Measurements from ENCODE around the gene ANKDD1B. TPM values are rescaled to one million over a fixed set of nuclear protein-coding genes. Genes with fewer than 3 reads are reported as not detected.

The ANKDD1B gene
- total RNA-seq, 2 experiments from 2014 or later: 0.21 TPM; not detected in 1

DNA sequence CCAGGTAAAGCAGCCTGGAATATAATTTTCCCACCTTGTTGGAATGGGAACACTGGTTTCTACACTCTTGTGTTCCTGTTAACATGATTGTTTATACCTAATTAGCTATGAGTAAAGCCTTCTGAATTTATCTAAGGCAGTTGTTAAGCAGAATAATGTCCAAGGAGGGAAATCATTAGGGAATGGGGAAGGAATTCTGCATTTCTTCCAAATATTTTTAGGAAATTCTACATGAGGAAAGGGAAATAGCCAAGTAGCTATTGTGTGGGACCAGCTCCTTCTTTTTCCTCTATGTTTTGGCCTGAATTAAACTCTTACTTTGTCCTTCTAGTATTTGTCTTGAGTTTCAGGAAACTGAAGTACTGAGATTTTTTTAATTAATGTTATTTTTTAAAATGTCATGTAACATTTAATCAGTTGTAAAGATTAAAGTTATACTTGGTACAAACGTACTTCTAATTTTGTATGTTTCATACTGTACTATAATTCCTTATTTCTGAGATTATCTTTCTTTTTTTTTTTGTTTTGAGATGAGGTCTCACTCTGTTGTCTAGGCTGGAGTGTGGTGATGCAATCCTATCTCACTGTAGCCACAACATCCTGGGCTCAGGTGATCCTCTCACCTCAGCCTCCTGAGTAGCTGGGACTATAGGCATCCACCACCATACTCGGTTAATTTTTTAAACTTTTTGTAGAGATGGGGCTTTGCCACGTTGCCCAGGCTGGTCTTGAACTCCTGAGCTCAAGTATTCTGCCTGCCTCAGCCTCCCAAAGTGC lies 28.5 kb downstream of the ANKDD1B start:
- Mint-ChIP-seq H3K9me3 (ENCODE audit: low read depth) (no peaks in the 10 kb centered on the region), H3K4me3 (no peak overlapping the region), H3K27ac (no peak overlapping the region), H3K4me1 (no peaks in the 10 kb centered on the region), H3K27me3 (peaks cover 3% of the 10 kb centered on the region), H3K36me3 (ENCODE audit: low read depth) (no peaks in the 10 kb centered on the region)
- ChIA-PET CTCF (no interaction called here), POLR2A (no interaction called here)
- ATAC-seq (no peak), DNase-seq (no peak)
- intact Hi-C loops (cut with DNase I, micrococcal nuclease): no loop called here

DNA sequence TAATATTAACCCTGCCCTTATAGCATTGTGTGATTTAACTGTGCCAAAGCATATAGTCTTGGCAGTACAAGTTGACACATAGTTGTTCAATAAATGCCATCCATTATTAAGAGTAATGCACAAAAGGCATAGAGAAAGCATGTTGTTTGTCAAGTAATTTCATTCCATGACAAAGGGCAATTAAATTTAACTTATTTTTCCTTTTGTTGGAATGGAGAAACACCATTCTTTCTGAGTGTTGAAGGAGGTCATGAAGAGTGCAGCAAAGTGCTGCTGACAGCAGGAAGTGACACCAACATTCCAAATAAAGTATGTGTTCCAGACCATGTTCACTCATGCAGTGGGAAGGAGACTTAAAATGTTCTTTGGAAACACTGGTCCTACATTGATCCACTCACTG lies 29.1 kb downstream of the ANKDD1B start:
- ChIA-PET CTCF (no interaction called here), POLR2A (no interaction called here)
- DNase-seq (no peak), ATAC-seq (no peak)
- H3K36me3 Mint-ChIP-seq (ENCODE audit: low read depth): no peaks in the 10 kb centered on the region
- no peaks in the 10 kb centered on the region for H3K9me3 Mint-ChIP-seq (ENCODE audit: low read depth)
- intact Hi-C loops (cut with DNase I, micrococcal nuclease): no loop called here
- H3K27me3 Mint-ChIP-seq: peaks cover 3% of the 10 kb centered on the region
- no peak overlapping the region for H3K27ac Mint-ChIP-seq
- H3K4me1 Mint-ChIP-seq: no peaks in the 10 kb centered on the region
- H3K4me3 Mint-ChIP-seq: no peak overlapping the region

DNA sequence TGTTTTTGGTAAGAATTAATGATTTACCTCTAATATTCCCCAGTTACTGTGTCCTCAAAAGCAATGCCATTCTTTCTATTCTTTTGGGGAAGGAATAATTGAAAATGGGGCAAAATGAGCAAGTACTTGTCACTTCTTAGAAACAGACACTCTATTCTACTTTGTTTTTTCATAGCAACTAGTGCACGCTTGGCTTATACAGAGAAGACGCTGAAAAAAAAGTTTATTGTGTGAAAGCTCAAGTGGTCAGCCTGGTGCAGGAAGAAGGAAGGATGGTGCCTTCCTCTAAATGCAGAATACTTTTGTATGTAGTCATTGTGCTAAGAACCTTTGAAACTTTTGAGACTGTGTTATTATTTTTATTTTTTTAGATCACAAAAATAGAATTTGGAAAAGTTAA lies 29.6 kb downstream of the ANKDD1B start:
- H3K4me1 Mint-ChIP-seq: no peaks in the 10 kb centered on the region
- H3K4me3 Mint-ChIP-seq: no peak overlapping the region
- peaks cover 3% of the 10 kb centered on the region for H3K27me3 Mint-ChIP-seq
- H3K27ac Mint-ChIP-seq: no peak overlapping the region
- no peaks in the 10 kb centered on the region for H3K36me3 Mint-ChIP-seq (ENCODE audit: low read depth)
- ChIA-PET POLR2A (no interaction called here), CTCF (no interaction called here)
- H3K9me3 Mint-ChIP-seq (ENCODE audit: low read depth): no peaks in the 10 kb centered on the region
- DNase-seq: no peak
- intact Hi-C loops (cut with DNase I, micrococcal nuclease): no loop called here
- no peak for ATAC-seq

DNA sequence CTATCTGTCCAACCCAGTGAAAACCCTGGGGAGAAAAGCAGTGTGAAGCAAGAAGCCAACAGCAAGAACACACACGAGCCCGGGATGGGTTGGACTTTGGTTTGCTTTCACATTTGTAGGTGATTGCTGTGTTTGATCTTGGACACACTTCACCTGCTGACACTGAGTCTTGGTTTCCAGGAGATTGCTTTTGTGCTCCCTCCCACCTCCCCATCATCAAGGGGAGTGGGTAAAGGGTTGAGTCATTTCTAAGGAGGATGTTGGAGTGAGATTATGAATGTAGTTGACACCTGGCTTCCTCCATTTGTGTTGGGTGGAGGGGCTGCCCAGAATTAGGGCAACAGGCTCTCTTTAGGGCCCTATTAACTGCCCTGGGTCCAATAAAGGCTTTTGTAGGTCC lies 37.5 kb downstream of the ANKDD1B start:
- peak; percentile 78 for ATAC-seq

DNA sequence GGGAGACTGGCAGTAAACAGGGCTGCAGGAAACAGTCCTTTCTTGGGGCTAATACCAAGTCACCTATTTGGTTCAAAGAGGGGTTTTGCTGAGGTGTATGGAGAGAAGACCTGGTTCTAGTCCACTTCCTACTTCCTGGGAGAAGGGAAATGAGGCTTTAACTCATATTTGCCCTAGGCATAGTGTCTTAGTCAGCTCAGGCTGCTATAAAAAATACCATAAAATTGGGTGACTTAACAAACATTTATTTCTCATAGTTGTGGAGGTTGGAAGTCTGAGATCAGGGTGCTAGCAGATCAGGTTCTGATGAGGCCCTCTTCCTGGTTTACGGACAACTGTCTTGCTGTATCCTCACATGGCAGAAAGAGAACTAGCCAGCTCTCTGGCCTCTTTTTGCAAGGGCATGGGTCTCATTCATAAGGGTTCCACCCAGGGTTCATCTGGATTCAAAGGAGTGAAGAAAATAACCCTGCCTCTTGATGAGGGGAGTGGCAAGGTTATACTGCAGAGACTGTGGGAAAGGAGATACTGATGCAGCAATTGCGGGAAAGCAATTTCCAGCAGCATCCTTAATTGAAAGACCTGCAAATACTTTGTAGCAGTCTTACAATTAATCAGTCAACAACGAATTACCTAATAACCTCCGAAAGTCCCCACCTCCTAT lies 40.5 kb downstream of the ANKDD1B start:
- POLR2A ChIA-PET: no interaction called here
- H3K4me1 Mint-ChIP-seq: peaks cover 3% of the 10 kb centered on the region
- no peaks in the 10 kb centered on the region for H3K27me3 Mint-ChIP-seq
- DNase-seq (no peak), ATAC-seq (no peak)
- H3K27ac Mint-ChIP-seq: no peak overlapping the region
- intact Hi-C loops (cut with DNase I, micrococcal nuclease): no loop called here
- no peak overlapping the region for H3K4me3 Mint-ChIP-seq
- CTCF ChIA-PET: interaction anchor here (1.2 kb wide), 1 partner anchor 13 kb away, joined by 5 read pairs; no protein-coding TSS in a partner anchor
- no peaks in the 10 kb centered on the region for H3K9me3 Mint-ChIP-seq (ENCODE audit: low read depth)
- H3K36me3 Mint-ChIP-seq (ENCODE audit: low read depth): no peaks in the 10 kb centered on the region

More for the DNA sequence above, 37.5 kb downstream of the ANKDD1B start:
- CTCF ChIA-PET: no interaction called here
- Mint-ChIP-seq H3K27ac (no peak overlapping the region), H3K9me3 (ENCODE audit: low read depth) (no peaks in the 10 kb centered on the region), H3K36me3 (ENCODE audit: low read depth) (no peaks in the 10 kb centered on the region), H3K4me3 (no peak overlapping the region), H3K27me3 (no peaks in the 10 kb centered on the region), H3K4me1 (peaks cover 3% of the 10 kb centered on the region)
- POLR2A ChIA-PET: no interaction called here
- DNase-seq: peak; percentile 18
- intact Hi-C loops (cut with DNase I, micrococcal nuclease): no loop called here

DNA sequence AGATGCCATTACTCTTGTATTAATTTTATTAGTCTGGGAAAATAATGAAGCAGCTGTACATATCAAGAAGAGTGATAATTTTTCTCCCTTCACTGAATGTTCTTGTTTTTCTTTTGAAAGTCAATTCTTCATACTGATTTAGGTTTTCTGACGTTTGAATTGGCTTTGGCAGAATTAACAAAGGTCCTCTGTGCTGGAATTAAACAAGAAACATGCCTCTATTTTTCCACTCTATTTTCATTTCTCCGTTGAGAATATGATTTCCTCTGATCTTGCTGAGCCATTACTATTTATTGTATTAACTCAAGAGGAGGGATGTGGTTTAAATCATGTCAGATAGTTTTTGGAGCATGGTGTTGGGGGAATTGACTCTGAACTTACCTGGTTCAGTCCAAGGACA lies 42.3 kb downstream of the ANKDD1B start:
- intact Hi-C loops (cut with DNase I, micrococcal nuclease): no loop called here
- Mint-ChIP-seq H3K4me1 (peaks cover 3% of the 10 kb centered on the region), H3K4me3 (no peak overlapping the region), H3K27ac (no peak overlapping the region), H3K27me3 (no peaks in the 10 kb centered on the region), H3K36me3 (ENCODE audit: low read depth) (no peaks in the 10 kb centered on the region), H3K9me3 (ENCODE audit: low read depth) (no peaks in the 10 kb centered on the region)
- DNase-seq (no peak), ATAC-seq (no peak)
- POLR2A ChIA-PET: no interaction called here
- CTCF ChIA-PET: no interaction called here

DNA sequence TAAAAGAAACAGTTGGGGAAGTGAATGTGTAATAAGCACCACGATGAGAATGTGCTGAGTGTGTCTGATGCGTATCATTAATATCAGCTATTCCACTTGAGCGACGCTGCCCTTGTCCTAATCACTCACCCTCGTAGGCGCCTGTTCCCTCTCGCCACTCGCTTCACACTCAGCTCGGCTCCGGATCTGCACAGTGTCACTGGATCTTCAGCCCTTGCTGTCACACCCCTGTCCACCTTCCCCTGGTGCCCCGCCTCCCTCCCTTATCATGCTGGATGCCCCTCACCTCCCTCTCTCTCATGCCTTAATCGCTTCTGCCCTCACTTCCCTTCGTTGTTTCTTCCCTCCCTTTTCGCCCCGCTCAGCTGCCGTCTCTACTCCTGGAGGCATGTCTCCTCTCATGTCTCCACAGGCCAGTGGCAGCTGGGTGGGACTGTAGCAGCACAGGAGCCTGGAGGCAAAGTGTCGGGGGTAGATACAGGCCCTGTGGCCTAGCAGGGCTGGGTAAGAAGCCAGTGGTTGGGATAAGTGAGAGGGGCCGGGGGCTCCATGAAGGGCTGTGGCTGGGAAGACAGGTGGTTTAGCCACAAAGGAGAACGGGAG lies 43.5 kb downstream of the ANKDD1B start:
- intact Hi-C loops (cut with DNase I, micrococcal nuclease): no loop called here
- ChIA-PET POLR2A (no interaction called here), CTCF (no interaction called here)
- Mint-ChIP-seq H3K36me3 (ENCODE audit: low read depth) (no peaks in the 10 kb centered on the region), H3K4me1 (no peaks in the 10 kb centered on the region), H3K27ac (no peak overlapping the region), H3K27me3 (no peaks in the 10 kb centered on the region), H3K4me3 (no peak overlapping the region), H3K9me3 (ENCODE audit: low read depth) (no peaks in the 10 kb centered on the region)
- no peak for ATAC-seq
- DNase-seq: no peak

DNA sequence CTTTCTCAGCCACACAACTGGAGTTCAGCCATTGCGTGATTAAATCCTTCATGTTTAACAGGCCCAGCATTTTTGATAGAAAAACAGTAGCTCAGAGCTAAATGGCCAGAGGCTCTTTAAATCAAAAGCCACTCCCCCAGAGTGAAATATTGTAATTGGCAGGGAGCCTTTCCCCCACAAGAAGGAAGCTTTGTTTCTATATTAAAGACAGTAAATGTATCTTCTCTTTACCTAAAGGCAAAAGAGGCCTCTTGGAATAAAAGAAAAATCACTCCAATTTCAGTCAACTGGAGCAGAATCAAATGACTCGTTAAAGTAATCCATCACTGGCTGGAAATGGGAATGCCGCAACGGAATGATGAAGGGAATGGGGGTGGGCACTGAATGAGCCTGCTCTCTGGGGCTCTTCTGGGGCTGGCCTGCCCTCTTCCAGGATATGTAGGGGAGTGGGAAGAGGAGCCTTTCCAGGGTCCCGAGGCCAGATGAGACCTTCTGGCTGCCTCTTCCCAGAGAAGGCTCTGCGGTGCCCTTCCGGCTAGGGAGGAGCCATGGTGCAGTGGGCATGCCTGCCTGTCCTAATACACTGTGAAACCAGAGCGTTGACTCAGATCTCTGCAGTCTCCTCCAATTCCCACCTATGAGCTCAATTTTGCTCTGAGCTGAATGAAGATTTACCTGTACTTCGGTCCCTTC lies 45.2 kb downstream of the ANKDD1B start:
- H3K9me3 Mint-ChIP-seq (ENCODE audit: low read depth): no peaks in the 10 kb centered on the region
- no peaks in the 10 kb centered on the region for H3K27me3 Mint-ChIP-seq
- DNase-seq (no peak), ATAC-seq (no peak)
- H3K4me3 Mint-ChIP-seq: no peak overlapping the region
- intact Hi-C loops (cut with DNase I, micrococcal nuclease): no loop called here
- no peak overlapping the region for H3K27ac Mint-ChIP-seq
- ChIA-PET CTCF (no interaction called here), POLR2A (no interaction called here)
- no peaks in the 10 kb centered on the region for H3K36me3 Mint-ChIP-seq (ENCODE audit: low read depth)
- no peaks in the 10 kb centered on the region for H3K4me1 Mint-ChIP-seq

DNA sequence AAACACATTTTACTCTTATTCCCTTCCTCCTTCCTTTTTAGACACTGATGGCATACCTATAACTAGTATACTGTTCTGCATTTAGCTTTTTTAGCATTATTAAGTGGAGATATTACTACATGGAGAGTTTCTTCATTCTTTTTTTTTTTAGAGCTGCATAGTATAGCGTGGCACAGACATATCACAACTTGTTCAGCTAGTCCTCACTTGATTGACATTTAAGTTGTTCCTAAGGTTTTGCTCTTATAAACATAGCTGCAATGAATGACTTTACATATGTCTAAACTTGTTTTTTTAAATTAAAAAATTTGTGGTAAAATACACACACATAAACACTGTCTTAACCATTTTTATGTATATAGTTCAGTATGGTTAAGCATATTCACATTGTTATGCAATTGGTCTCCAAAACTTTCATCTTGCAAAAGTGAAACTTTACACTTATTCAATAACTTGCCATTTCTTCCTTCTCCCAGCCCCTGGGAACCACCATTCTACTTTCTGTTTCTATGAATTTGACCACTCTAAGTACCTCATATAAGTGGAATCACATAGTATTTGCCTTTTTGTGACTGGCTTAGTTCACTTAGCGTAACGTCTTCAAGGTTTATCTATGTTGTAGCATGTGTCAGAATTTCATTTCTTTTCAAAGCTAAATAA lies 48.7 kb downstream of the ANKDD1B start:
- DNase-seq: no peak
- intact Hi-C loops (cut with DNase I, micrococcal nuclease): no loop called here
- H3K36me3 Mint-ChIP-seq (ENCODE audit: low read depth): no peaks in the 10 kb centered on the region
- H3K4me3 Mint-ChIP-seq: no peak overlapping the region
- no peaks in the 10 kb centered on the region for H3K4me1 Mint-ChIP-seq
- no peak overlapping the region for H3K27ac Mint-ChIP-seq
- no peaks in the 10 kb centered on the region for H3K9me3 Mint-ChIP-seq (ENCODE audit: low read depth)
- no peak for ATAC-seq
- ChIA-PET POLR2A (no interaction called here), CTCF (interaction anchor here (0.9 kb wide), 1 partner anchor 741 kb away, joined by 3 read pairs; no protein-coding TSS in a partner anchor)
- H3K27me3 Mint-ChIP-seq: no peaks in the 10 kb centered on the region

DNA sequence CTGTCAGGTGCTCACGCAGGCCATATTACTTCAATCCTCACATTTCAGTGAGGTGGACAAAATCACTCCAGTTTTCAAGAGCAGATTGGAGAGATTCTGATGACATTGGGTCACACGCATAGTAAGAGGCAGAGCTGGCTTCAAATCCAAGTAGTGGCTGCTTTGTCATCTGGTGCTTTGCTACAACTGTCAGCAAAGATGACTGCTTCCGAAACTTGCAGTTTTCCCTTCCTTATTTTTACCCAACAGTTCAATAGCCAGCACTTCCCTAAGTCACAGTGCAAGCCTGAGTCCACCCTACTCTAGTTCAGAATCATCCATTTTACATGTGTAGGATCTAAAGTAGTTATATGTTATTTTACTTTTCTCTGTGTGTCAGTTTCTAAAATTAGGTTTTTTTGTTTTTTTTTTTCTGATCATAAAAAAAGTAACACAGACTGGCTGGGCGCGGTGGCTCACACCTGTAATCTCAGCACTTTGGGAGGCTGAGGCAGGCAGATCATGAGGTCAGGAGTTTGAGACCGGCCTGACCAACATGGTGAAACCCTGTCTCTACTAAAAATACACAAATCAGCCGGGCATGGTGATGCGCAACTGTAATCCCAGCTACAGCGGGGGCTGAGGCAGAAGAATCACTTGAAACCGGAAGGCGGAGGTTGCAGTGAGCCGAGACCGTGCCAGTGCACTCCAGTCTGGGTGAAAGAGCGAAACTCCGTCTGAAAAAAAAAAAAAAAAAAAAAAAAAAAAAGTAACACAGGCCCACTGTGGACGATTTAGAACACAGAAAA lies 49.6 kb downstream of the ANKDD1B start:
- Mint-ChIP-seq H3K36me3 (ENCODE audit: low read depth) (no peaks in the 10 kb centered on the region), H3K4me1 (no peaks in the 10 kb centered on the region), H3K4me3 (no peak overlapping the region), H3K27ac (no peak overlapping the region), H3K27me3 (no peaks in the 10 kb centered on the region), H3K9me3 (ENCODE audit: low read depth) (no peaks in the 10 kb centered on the region)
- ATAC-seq (no peak), DNase-seq (no peak)
- POLR2A ChIA-PET: no interaction called here
- CTCF ChIA-PET: interaction anchor here (0.9 kb wide), 1 partner anchor 742 kb away, joined by 3 read pairs; no protein-coding TSS in a partner anchor
- intact Hi-C loops (cut with DNase I, micrococcal nuclease): no loop called here

DNA sequence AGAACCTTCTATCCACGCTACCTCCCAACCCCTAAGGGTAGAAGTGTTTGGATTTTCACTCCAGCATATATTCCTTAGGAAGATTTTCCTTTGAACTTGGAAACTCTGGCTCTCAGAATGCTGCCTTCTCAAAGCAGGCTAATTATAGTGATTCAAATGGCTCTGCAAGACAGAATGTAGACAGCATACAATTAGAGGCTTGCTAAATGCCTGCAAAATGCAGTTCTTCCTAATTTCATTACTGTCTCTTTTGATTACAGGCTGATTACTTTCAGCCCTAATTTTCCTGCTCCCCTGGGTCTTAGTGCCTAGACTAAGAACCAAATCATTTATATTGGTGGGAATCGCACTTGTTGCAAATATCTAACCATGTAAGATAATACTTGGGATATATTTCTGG lies 50.8 kb downstream of the ANKDD1B start:
- H3K36me3 Mint-ChIP-seq (ENCODE audit: low read depth): no peaks in the 10 kb centered on the region
- DNase-seq (no peak), ATAC-seq (no peak)
- H3K27ac Mint-ChIP-seq: no peak overlapping the region
- H3K9me3 Mint-ChIP-seq (ENCODE audit: low read depth): no peaks in the 10 kb centered on the region
- H3K4me3 Mint-ChIP-seq: no peak overlapping the region
- H3K4me1 Mint-ChIP-seq: no peaks in the 10 kb centered on the region
- CTCF ChIA-PET: interaction anchor here (0.6 kb wide), 1 partner anchor 1760 kb away, joined by 3 read pairs; no protein-coding TSS in a partner anchor
- intact Hi-C loops (cut with DNase I, micrococcal nuclease): no loop called here
- H3K27me3 Mint-ChIP-seq: no peaks in the 10 kb centered on the region
- POLR2A ChIA-PET: interaction anchor here (0.6 kb wide), 1 partner anchor 322 kb away, joined by 3 read pairs; no protein-coding TSS in a partner anchor
